ENCODE measurements around the gene S100A14.

S100A14 gene

GRCh38 chr1:153568367-153569099 lies 47.6 kb downstream of the S100A14 start:
- H3K27ac ChIP-seq = peak overlapping the region; percentile 100
- peak; percentile 91 for DNase-seq (ENCODE audit: low read depth, low spot score)

GRCh38 chr1:153567621-153568366 lies 48.3 kb downstream of the S100A14 start:
- peak; percentile 99 for DNase-seq (ENCODE audit: low read depth, low spot score)
- H3K27ac ChIP-seq = peak overlapping the region; percentile 100

GRCh38 chr1:153566414-153567371 lies 49.4 kb downstream of the S100A14 start:
- H3K27ac ChIP-seq = peak overlapping the region; percentile 100
- DNase-seq (ENCODE audit: low read depth, low spot score) = peak; percentile 98

GRCh38 chr1:153565529-153566374 lies 50.4 kb downstream of the S100A14 start, which contains the start of gene S100A2:
TSS of gene S100A2 (minus strand) at chr1:153565844. CDS start at chr1:153563877, 1,967 bp downstream.
- H3K27ac ChIP-seq = peak within 1 kb of the TSS; percentile 100
- DNase-seq (ENCODE audit: low read depth, low spot score) = peak; percentile 99

Data from epithelial cell of prostate (primary cell).